ENCODE measurements around the gene ELP4.

Gene ELP4

GRCh38 chr11:31809541-31809856 is 299.9 kb downstream of the ELP4 start:
- Histone ChIP-seq H3K4me3 (ENCODE audit: low read depth in 1 of 2, low read length in 2 of 2) (no peak overlapping the region), H3K9me3 (ENCODE audit: insufficient read depth, low read length, severe bottlenecking) (no peaks in the 10 kb centered on the region), H3K4me1 (ENCODE audit: insufficient read depth, low read length) (no peaks in the 10 kb centered on the region), H3K4me2 (ENCODE audit: insufficient read depth, low read length) (no peak overlapping the region), H3K79me2 (ENCODE audit: insufficient read depth, low read length) (no peaks in the 10 kb centered on the region), H4K20me1 (ENCODE audit: insufficient read depth, low read length) (no peaks in the 10 kb centered on the region), H3K27ac (ENCODE audit: low read length) (no peak overlapping the region), H3K27me3 (ENCODE audit: insufficient read depth, low read length, poor library complexity) (peaks cover 14% of the 10 kb centered on the region), H3K9ac (ENCODE audit: low read depth, low read length) (no peak overlapping the region), H2AFZ (ENCODE audit: low read depth, low read length) (no peak overlapping the region), H3K36me3 (ENCODE audit: insufficient read depth, low read length) (no peaks in the 10 kb centered on the region)
- DNase-seq (no peak), ATAC-seq (ENCODE audit: insufficient read depth, low read depth) (no peak)
- TF ChIP-seq CTCF (IDR thresholded peaks at IDR 0.05; ENCODE audit: borderline replicate concordance, extremely low read depth, low read length, poor library complexity, severe bottlenecking) (no peak), EZH2 (IDR thresholded peaks at IDR 0.05; ENCODE audit: borderline replicate concordance, low read depth, low read length, severe bottlenecking) (no peak)

GRCh38 chr11:31809857-31810778 is 300.6 kb downstream of the ELP4 start:
- peaks cover 14% of the 10 kb centered on the region for H3K27me3 ChIP-seq (ENCODE audit: insufficient read depth, low read length, poor library complexity)
- no peaks in the 10 kb centered on the region for H3K36me3 ChIP-seq (ENCODE audit: insufficient read depth, low read length)
- no peak for DNase-seq
- H3K4me3 ChIP-seq (ENCODE audit: low read depth in 1 of 2, low read length in 2 of 2) = no peak overlapping the region
- H3K9me3 ChIP-seq (ENCODE audit: insufficient read depth, low read length, severe bottlenecking) = no peaks in the 10 kb centered on the region
- no peak overlapping the region for H2AFZ ChIP-seq (ENCODE audit: low read depth, low read length)
- no peaks in the 10 kb centered on the region for H4K20me1 ChIP-seq (ENCODE audit: insufficient read depth, low read length)
- H3K27ac ChIP-seq (ENCODE audit: low read length) = no peak overlapping the region
- H3K4me2 ChIP-seq (ENCODE audit: insufficient read depth, low read length) = no peak overlapping the region
- TF ChIP-seq EZH2 (IDR thresholded peaks at IDR 0.05; ENCODE audit: borderline replicate concordance, low read depth, low read length, severe bottlenecking) = no peak
- no peak for TF ChIP-seq CTCF (IDR thresholded peaks at IDR 0.05; ENCODE audit: borderline replicate concordance, extremely low read depth, low read length, poor library complexity, severe bottlenecking)
- no peaks in the 10 kb centered on the region for H3K79me2 ChIP-seq (ENCODE audit: insufficient read depth, low read length)
- no peaks in the 10 kb centered on the region for H3K4me1 ChIP-seq (ENCODE audit: insufficient read depth, low read length)
- no peak for ATAC-seq (ENCODE audit: insufficient read depth, low read depth)
- H3K9ac ChIP-seq (ENCODE audit: low read depth, low read length) = no peak overlapping the region

DNA sequence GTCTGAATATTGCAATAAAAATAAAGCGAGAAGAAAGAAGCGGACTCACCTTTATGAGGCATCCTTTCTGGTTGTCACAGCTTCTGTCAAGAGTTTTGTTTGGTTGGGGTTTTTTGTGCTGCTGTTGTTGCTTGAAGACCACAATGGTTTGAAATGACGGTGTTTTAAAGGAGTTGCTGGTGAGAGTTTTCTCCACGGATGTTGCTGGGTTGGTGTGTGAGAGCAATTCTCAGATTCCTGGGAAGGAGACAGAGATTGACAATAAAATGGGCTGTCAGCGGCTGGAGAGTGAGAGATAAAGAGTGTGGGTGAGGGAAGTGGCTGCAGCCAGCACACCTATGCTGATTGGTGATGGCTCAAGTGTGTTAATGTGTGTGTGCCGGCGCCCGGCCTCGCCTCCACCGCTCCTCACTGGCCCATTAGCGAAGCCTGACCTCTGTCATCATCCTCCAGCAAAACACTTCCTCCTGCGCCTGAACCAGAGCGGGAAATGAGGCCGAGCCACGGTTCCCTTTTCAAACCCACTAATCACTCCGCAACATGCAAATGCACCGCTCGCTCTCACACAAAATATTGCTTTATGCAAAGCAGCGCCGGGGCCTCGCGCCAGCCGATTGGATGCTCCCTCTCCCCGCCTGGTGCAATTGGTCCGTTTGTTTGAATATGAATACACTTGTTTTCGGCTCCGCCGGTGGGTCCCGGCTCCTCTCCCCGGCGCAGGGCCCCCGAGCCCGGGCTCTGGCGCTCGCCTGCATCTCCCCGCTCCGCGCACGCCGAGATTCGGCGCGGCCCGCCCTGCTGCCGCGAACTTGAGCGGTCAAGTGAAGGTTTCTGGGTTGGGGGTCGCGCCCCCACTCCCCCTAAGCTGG is 301.4 kb downstream of the ELP4 start, which contains the start of gene PAX6:
Gene PAX6 (minus strand): TSS at position 544 of the 869 bp plus-strand sequence. CDS start 4,911 bp downstream, outside the sequence.
- ATAC-seq (ENCODE audit: insufficient read depth, low read depth) = no peak
- Histone ChIP-seq H3K79me2 (ENCODE audit: insufficient read depth, low read length) (no peaks in the 10 kb centered on the region), H3K36me3 (ENCODE audit: insufficient read depth, low read length) (no peaks in the 10 kb centered on the region), H3K27ac (ENCODE audit: low read length) (no peak within 1 kb of the TSS), H4K20me1 (ENCODE audit: insufficient read depth, low read length) (no peaks in the 10 kb centered on the region), H3K4me1 (ENCODE audit: insufficient read depth, low read length) (no peaks in the 10 kb centered on the region), H3K4me3 (ENCODE audit: low read depth in 1 of 2, low read length in 2 of 2) (no peak within 1 kb of the TSS), H3K9ac (ENCODE audit: low read depth, low read length) (no peak within 1 kb of the TSS), H3K9me3 (ENCODE audit: insufficient read depth, low read length, severe bottlenecking) (no peaks in the 10 kb centered on the region), H2AFZ (ENCODE audit: low read depth, low read length) (no peak within 1 kb of the TSS), H3K4me2 (ENCODE audit: insufficient read depth, low read length) (no peak within 1 kb of the TSS), H3K27me3 (ENCODE audit: insufficient read depth, low read length, poor library complexity) (peaks cover 14% of the 10 kb centered on the region)
- DNase-seq = no peak
- TF ChIP-seq EZH2 (IDR thresholded peaks at IDR 0.05; ENCODE audit: borderline replicate concordance, low read depth, low read length, severe bottlenecking) (no peak), CTCF (IDR thresholded peaks at IDR 0.05; ENCODE audit: borderline replicate concordance, extremely low read depth, low read length, poor library complexity, severe bottlenecking) (no peak)
